GM12801 (cell line): ENCODE data around the gene DCP2.

Experiments
- CTCF ChIP-seq: IDR thresholded peaks from one replicate; pipeline ENCODE4 v1.5.1; 2011; ENCODE audit warnings: control low read depth; ENCODE audit not compliant: insufficient read length; ENCODE audit errors: extremely low read depth

The DCP2 gene

GRCh38 chr5:113025596-113025995 lies 49.0 kb downstream of the DCP2 start:
- TF ChIP-seq CTCF: no peak

- no peak for TF ChIP-seq CTCF
Observed at GRCh38 chr5:113026211-113026610, 49.6 kb downstream of the DCP2 start.

- TF ChIP-seq CTCF: no peak
Observed at GRCh38 chr5:113027015-113027414, 50.4 kb downstream of the DCP2 start.

GRCh38 chr5:113027431-113027830 lies 50.8 kb downstream of the DCP2 start:
- no peak for TF ChIP-seq CTCF

GRCh38 chr5:113029614-113030013 lies 53.0 kb downstream of the DCP2 start:
- no peak for TF ChIP-seq CTCF

- no peak for TF ChIP-seq CTCF
Observed at GRCh38 chr5:113031104-113031503, 54.5 kb downstream of the DCP2 start.

- no peak for TF ChIP-seq CTCF
Observed at GRCh38 chr5:113031557-113031956, 55.0 kb downstream of the DCP2 start.
